Right hindlimb (tissue), 1 donor: ENCODE data around the gene ANKRD23.

Experiments
- DNase-seq: peaks from one replicate; pipeline ENCODE4 v3.0.0-alpha.2; 2018

Gene ANKRD23

GRCh38 chr2:96863056-96863455 lies 19.2 kb upstream of the ANKRD23 start:
- DNase-seq = peak; percentile 17

GRCh38 chr2:96861074-96861473 lies 17.3 kb upstream of the ANKRD23 start:
- peak; percentile 13 for DNase-seq

GRCh38 chr2:96860065-96861029 lies 16.5 kb upstream of the ANKRD23 start:
- DNase-seq = peak; percentile 36

GRCh38 chr2:96859681-96860064 lies 15.9 kb upstream of the ANKRD23 start:
- DNase-seq = peak; percentile 30

DNA sequence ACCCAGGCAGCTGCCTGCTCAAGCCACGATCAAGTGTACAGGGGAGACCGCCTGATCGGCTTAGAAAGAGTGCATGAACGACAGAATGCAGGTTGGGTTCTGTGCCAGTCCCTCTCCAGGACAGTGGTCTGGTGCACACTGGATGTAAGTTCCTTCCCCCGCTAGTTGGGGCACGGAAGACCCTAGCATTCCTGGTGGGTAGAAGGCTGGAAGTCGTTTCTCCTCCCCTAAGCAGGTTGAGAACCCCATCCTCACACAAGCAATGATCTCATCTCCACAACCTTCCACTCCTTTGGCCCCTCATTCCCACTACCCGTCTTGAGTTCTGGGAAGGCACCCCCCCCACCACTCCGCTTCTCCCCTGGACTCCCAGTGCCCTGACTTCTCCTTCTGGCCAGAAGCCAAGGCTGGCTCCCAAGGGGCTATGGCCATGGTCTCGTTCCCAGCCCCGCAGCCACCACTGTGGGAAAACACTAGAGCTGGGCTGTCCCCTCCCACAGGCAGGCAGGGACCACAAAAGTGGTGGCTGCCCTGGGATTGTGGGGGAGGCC lies 15.4 kb upstream of the ANKRD23 start:
- DNase-seq = peak; percentile 77

- DNase-seq = peak; percentile 99
Measured at GRCh38 chr2:96857667-96858372, 14.0 kb upstream of the ANKRD23 start, which contains the start of gene ANKRD39. Gene ANKRD39, minus strand, starts transcription at chr2:96858016. Its CDS starts 29 bp downstream, at chr2:96857987.

GRCh38 chr2:96856776-96857666 lies 13.2 kb upstream of the ANKRD23 start:
- peak; percentile 14 for DNase-seq

DNA sequence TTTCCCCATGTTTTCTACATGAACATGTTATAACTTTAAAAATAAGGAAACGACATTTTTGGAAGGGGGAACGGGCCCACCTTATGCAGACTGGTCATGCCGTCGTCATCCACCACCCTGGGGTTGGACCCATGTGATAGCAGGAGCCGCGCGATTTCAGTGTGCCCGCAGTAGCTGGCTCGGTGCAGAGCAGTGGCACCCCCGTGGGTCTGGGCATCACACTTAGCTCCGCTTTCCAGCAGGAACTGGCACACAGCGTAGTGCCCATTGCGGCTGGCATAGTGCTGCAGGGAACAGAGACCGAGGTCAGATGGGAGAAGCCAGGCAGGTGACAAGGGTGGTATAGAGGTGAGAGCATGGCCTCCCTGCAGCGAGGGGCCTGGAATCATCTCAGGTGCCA lies 9.5 kb upstream of the ANKRD23 start:
- no peak for DNase-seq

GRCh38 chr2:96852667-96853066 lies 8.8 kb upstream of the ANKRD23 start:
- no peak for DNase-seq

GRCh38 chr2:96848264-96848663 lies 4.4 kb upstream of the ANKRD23 start:
- DNase-seq = no peak

- DNase-seq = no peak
Measured at GRCh38 chr2:96847586-96847985, 3.8 kb upstream of the ANKRD23 start.

GRCh38 chr2:96846825-96847224 lies 3.0 kb upstream of the ANKRD23 start:
- no peak for DNase-seq

DNA sequence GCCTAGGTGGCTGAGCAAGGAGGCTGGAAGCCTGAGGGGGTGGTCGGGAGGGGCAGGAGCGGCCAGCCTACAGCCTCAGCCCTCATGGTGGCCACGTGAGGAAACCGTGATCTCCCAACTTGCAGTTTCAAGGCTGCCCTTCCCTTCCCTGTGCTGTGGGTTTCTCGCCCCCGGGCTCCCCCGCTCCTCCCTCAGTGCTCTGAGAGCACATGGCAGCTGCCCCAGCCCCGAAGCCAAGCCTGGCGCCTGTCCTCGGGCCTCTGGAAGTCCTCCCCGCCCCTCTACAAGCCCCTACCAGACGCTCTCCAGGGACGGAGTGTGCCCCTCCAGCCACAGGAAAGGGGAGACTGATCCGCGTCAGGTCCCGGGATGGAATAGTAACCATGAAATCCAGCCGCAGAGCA lies 586 bp upstream of the ANKRD23 start:
- no peak for DNase-seq

GRCh38 chr2:96842600-96842999 lies 1.2 kb downstream of the ANKRD23 start:
- no peak for DNase-seq

- no peak for DNase-seq
Measured at GRCh38 chr2:96841701-96842495, 1.9 kb downstream of the ANKRD23 start.

DNA sequence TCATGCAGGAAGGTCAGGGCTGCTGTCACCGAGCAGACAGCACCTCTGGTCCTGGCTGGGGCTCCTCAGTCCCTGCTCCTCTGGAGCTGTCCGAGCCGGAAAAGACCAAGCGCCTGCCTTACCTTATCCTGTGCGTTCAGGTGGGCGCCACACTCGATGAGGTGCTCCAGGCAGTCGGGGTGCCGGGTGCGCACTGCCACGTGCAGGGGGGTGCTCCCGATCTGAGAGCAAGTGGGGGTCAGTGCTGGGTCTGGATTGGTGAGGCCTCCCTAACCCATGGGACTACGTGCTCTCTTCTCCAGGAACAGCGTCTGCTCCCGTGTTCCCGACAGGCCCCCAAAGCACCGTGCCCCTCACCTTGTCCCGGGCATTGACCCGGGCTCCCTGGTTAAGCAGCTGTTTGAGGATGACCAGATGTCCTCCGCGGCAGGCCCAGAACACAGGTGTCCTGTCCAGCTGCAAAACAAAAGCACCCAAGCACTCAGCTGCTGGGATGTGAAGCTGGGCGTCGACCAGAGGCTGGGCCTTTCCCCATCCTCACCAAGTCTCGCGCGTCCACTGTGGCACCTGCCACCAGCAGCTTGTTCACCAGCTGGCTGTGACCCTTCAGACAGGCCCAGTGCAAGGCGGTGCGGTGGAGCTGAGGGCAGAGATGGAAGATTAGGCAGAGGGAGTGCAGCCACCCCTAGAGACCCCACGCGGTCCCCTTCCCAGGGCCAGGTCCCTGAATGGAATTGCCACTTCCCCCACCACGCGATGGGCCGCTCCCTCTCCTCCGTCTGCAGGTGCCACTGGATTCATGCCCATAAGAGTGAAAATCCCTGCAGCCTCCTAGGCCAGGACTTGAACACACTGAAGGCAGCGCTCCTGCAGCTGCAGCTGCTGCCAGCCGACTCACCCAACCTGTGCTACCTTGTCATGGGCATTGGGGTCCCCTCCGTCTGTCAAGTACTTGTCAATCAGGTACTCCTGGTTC lies 3.7 kb downstream of the ANKRD23 start:
- DNase-seq = no peak

DNA sequence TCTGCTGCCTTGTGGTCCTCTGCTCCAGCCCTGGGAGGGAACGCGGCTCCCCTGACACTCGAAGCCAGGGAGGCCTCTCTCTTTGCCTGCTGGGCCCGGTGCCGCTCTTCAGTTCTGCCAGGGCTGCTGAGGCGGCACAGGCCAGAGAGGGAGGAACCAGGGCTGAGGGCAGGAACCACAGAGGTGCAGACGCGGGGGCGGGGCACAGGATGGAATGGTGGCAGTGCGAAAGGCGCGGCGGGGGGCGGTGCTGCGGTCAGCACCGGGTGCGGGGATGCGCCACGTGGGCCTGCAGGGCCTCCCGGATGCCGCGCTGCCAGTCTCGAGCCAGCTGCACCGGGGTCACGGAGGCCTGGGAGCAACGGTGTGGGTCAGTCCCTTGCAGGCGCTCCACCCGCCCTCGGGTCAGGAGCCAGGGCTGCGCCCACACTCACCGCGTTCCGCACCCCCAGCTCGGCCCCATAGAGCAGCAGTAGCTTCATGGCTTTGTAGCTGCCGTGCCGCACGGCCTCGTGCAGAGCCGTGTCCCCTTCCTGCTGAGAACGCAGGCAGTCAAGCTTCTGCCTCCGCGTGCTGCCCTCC lies 4.4 kb downstream of the ANKRD23 start:
- peak; percentile 51 for DNase-seq

GRCh38 chr2:96838345-96839292 lies 5.2 kb downstream of the ANKRD23 start:
- no peak for DNase-seq

- DNase-seq = no peak
Measured at GRCh38 chr2:96837575-96837974, 6.2 kb downstream of the ANKRD23 start.
